ENCODE measurements around the gene NOS1.

- TF ChIP-seq CTCF (conservative IDR thresholded peaks at IDR 0.05; ENCODE audit: low read length) (no peak), EZH2phosphoT487 (IDR thresholded peaks at IDR 0.05; ENCODE audit: borderline replicate concordance, low read depth, low read length) (no peak)
Observed at GRCh38 chr12:117284140-117284539, 77.3 kb downstream of the NOS1 start.
